Nephron (organoid): ENCODE data around the gene STARD6.
A peak's percentile ranks its signal among the peaks of the same experiment; 100 is the strongest.

Source experiments
- H3K27ac Mint-ChIP-seq, 3 experiments: 2 replicates each; pipeline ENCODE4 v1.8.0; 2020; ENCODE audit warnings: mixed read lengths in 3 of 3, mild to moderate bottlenecking in 2 of 3, moderate library complexity in 1 of 3
- H3K27me3 Mint-ChIP-seq: 2 replicates; pipeline ENCODE4 v1.8.0; 2021; ENCODE audit warnings: low read depth, mild to moderate bottlenecking, moderate library complexity, mixed read lengths
- H3K36me3 Mint-ChIP-seq: 2 replicates; pipeline ENCODE4 v1.8.0; 2020; ENCODE audit warnings: low read depth, mixed read lengths
- H3K4me1 Mint-ChIP-seq: 2 replicates; pipeline ENCODE4 v1.8.0; 2020; ENCODE audit warnings: mixed read lengths
- H3K4me3 Mint-ChIP-seq, 3 experiments: 2 replicates each; pipeline ENCODE4 v1.8.0; 2020; ENCODE audit warnings: mild to moderate bottlenecking in 3 of 3, mixed read lengths in 3 of 3, moderate library complexity in 2 of 3
- H3K9me3 Mint-ChIP-seq: 2 replicates; pipeline ENCODE4 v1.8.0; 2020; ENCODE audit warnings: mixed read lengths
- CTCF ChIP-seq, 3 experiments: fragments of 200-600 bp; sonication (generic); IDR thresholded peaks; one replicate each; pipeline ENCODE4 v1.5.0; 2021; ENCODE audit warnings: antibody characterized with exemption in 3 of 3; ENCODE audit not compliant: unreplicated experiment in 3 of 3

The STARD6 gene

GRCh38 chr18:54330768-54331548 is 26.7 kb downstream of the STARD6 start:
- H3K27ac Mint-ChIP-seq, result no peak overlapping the region
- TF ChIP-seq CTCF (IDR thresholded peaks at IDR 0.05; ENCODE audit: unreplicated experiment in 3 of 3), result peak in 1 of 3 experiments; percentile 11
- no peaks in the 10 kb centered on the region for H3K27me3 Mint-ChIP-seq
- H3K9me3 Mint-ChIP-seq, result no peaks in the 10 kb centered on the region
- no peak overlapping the region for H3K4me3 Mint-ChIP-seq
- H3K4me1 Mint-ChIP-seq, result no peaks in the 10 kb centered on the region
- no peaks in the 10 kb centered on the region for H3K36me3 Mint-ChIP-seq

GRCh38 chr18:54329787-54330186 is 27.9 kb downstream of the STARD6 start:
- H3K4me3 Mint-ChIP-seq, result no peak overlapping the region
- H3K27ac Mint-ChIP-seq, result no peak overlapping the region
- no peaks in the 10 kb centered on the region for H3K36me3 Mint-ChIP-seq
- H3K4me1 Mint-ChIP-seq, result no peaks in the 10 kb centered on the region
- H3K9me3 Mint-ChIP-seq, result no peaks in the 10 kb centered on the region
- H3K27me3 Mint-ChIP-seq, result no peaks in the 10 kb centered on the region
- no peak for TF ChIP-seq CTCF (IDR thresholded peaks at IDR 0.05; ENCODE audit: unreplicated experiment in 3 of 3)

GRCh38 chr18:54327818-54328217 is 29.8 kb downstream of the STARD6 start:
- Mint-ChIP-seq H3K9me3 (no peaks in the 10 kb centered on the region), H3K27me3 (no peaks in the 10 kb centered on the region), H3K36me3 (no peaks in the 10 kb centered on the region), H3K27ac (no peak overlapping the region), H3K4me3 (no peak overlapping the region), H3K4me1 (no peaks in the 10 kb centered on the region)
- no peak for TF ChIP-seq CTCF (IDR thresholded peaks at IDR 0.05; ENCODE audit: unreplicated experiment in 3 of 3)

GRCh38 chr18:54323970-54324369 is 33.7 kb downstream of the STARD6 start:
- no peaks in the 10 kb centered on the region for H3K36me3 Mint-ChIP-seq
- no peaks in the 10 kb centered on the region for H3K4me1 Mint-ChIP-seq
- no peak for TF ChIP-seq CTCF (IDR thresholded peaks at IDR 0.05; ENCODE audit: unreplicated experiment in 3 of 3)
- H3K27me3 Mint-ChIP-seq, result no peaks in the 10 kb centered on the region
- no peak overlapping the region for H3K27ac Mint-ChIP-seq
- no peak overlapping the region for H3K4me3 Mint-ChIP-seq
- no peaks in the 10 kb centered on the region for H3K9me3 Mint-ChIP-seq

- no peaks in the 10 kb centered on the region for H3K27me3 Mint-ChIP-seq
- no peaks in the 10 kb centered on the region for H3K36me3 Mint-ChIP-seq
- H3K4me1 Mint-ChIP-seq, result no peaks in the 10 kb centered on the region
- no peak overlapping the region for H3K27ac Mint-ChIP-seq
- H3K4me3 Mint-ChIP-seq, result no peak overlapping the region
- TF ChIP-seq CTCF (IDR thresholded peaks at IDR 0.05; ENCODE audit: unreplicated experiment in 3 of 3), result no peak
- no peaks in the 10 kb centered on the region for H3K9me3 Mint-ChIP-seq
These were observed 34.1 kb downstream of the STARD6 start for GRCh38 chr18:54323561-54323960.
